Fibroblast of pulmonary artery (primary cell): ENCODE measurements around the gene AKR7A2.
"Not testable (repeated sequence)": the region's sequence is repeated elsewhere in the genome, so short reads cannot be mapped to it uniquely, and the experiment has no call there.

Experiments
- DNase-seq: peaks from one replicate; pipeline ENCODE4 v3.0.0-alpha.2; 2010; ENCODE audit warnings: low read depth
- H3K4me3 ChIP-seq: replicated peaks from 2 replicates; pipeline ENCODE4 v1.5.1; 2011; ENCODE audit warnings: low read depth, mild to moderate bottlenecking, control low read depth, low read length, moderate library complexity
- TF ChIP-seq, protein P1 (sequence below): IDR thresholded peaks from 2 replicates; pipeline ENCODE4 v1.5.1; 2011; ENCODE audit warnings: mild to moderate bottlenecking, control low read depth, low read length, inconsistent platforms; ENCODE audit errors: missing control alignments

Gene AKR7A2

DNA sequence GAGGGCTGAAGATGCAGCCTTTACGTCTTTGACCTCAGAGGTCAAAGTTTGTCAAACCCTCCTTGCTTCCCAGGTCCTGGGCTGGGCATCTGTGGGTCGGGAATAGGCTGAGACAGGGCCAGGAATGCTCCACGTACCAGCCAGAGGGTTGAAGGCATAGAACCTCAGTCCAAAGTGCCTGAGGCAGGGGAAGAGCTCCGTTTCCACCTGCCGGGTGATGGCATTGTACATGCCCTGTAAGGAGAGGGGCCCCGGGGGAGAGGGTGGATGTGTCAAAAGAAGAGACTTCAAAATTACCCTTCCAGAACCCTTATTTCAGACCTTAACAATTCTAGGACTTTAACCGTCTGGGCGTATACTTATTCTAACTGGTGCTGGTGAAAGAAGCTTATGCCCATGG is 27.1 kb downstream of the AKR7A2 start:
- TF ChIP-seq, protein P1, sequence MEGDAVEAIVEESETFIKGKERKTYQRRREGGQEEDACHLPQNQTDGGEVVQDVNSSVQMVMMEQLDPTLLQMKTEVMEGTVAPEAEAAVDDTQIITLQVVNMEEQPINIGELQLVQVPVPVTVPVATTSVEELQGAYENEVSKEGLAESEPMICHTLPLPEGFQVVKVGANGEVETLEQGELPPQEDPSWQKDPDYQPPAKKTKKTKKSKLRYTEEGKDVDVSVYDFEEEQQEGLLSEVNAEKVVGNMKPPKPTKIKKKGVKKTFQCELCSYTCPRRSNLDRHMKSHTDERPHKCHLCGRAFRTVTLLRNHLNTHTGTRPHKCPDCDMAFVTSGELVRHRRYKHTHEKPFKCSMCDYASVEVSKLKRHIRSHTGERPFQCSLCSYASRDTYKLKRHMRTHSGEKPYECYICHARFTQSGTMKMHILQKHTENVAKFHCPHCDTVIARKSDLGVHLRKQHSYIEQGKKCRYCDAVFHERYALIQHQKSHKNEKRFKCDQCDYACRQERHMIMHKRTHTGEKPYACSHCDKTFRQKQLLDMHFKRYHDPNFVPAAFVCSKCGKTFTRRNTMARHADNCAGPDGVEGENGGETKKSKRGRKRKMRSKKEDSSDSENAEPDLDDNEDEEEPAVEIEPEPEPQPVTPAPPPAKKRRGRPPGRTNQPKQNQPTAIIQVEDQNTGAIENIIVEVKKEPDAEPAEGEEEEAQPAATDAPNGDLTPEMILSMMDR, result no peak
- no peak overlapping the region for H3K4me3 ChIP-seq
- DNase-seq, result no peak

DNA sequence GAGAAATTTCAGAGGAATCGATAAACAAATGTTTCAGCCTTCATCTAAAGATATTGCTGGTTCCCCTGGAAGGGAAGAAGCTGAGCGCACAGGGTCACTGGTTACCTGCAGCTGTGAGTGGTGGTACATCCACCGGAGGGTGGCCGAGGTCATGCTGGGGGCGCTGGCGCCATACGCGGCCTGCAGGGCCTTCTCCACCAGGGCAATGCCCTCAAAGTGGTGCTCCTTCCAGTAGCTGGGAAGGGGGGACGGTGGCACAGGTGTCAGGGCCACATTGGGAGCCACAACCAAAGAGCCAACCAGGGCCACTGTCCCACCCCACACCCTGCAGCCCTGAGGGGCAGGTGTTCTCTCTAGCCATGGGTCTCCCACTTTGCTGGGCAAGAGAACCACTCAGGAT is 28.1 kb downstream of the AKR7A2 start:
- no peak overlapping the region for H3K4me3 ChIP-seq
- TF ChIP-seq, protein P1, result no peak
- DNase-seq, result no peak

DNA sequence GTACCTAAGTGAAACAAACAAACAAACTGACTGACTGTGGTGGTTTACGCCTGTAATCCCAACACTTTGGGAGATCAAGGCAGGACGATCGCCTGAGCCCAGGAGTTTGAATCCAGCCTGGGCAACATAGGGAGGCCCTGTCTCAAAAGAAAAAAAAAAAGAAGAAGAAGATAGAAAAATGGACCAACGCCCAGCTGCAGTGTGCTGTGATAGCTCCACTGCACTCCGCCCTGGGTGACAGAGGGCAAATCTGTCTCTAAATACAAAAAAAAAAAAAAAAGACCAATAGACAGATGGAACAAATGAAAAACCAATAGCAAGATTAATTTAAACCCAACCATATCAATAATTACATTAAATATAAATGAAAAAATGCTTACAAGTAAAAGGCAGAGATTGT is 37.3 kb downstream of the AKR7A2 start:
- TF ChIP-seq, protein P1, result no peak
- no peak for DNase-seq

DNA sequence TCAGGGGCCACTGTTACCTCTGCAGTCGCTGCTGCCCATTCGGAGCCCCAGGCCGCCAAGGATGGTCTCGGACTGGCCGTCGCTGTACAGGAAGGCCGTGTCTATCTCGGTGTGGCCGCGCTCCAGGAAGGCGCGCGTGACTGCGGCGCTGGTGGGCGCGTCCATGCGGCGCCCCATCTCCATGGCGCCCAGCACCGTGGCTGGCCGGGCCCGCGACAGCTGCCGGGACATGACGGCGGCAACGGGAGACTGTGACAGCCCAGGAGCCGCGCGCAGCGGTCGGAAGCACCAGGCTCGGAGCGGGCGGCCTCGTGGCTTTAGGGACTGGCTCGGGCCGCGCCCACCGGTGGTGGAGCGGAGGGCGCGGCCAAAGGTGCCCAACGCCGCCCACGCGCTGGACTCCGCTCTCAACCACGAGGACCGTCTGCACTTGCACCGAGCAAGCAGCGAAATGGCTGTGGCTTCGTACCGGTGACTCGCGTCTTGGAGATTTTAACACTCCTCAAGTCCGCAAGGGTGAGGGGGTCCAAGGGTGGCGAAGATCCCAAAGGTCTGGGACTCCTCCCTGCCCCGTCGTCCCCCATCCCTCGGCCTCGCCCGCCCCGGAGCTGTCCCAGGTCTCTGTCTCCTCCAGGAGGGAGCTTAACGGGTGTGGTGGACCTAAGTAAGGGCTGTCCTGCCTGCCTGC is 38.0 kb downstream of the AKR7A2 start:
- peak; percentile 10 for DNase-seq
- H3K4me3 ChIP-seq, result peak overlapping the region; percentile 12

More for the DNA sequence above, 37.3 kb downstream of the AKR7A2 start:
- no peak overlapping the region for H3K4me3 ChIP-seq

DNA sequence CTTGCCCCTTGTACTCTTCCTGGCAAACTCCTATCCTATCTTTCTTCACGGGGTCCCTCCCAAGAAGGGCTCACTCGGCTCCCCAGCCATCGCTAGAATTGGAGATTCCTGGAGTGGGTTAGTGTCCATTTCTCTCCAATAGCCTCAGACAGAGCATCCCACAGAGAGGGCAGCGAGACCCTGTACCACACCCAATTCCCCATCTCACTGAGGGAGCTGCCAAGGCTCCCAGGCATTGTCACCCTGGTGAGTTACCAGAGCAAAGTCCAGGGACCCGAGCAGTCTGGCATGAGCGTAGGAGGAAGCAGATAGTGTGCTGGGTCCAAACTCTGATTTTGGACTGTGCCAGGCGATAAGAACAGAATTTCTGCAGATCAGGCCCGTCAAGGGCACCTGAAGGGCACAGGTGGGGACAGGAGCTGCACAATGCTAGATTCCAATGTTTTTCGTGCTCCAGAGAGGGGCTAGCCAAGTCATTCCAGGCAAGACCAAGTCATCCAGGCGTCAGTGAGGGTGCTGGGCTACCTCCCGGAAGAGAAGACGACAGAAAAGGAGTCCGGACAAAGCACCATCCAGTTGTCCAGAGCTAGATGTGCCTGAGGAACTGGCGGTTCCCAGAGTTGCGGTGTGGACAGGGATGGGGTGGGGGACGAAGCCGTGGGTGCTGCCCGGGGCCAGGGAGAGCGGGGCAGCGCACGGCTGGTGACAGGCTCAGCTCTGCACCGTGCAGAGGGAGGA is 38.7 kb downstream of the AKR7A2 start:
- TF ChIP-seq, protein P1, result no peak
- no peak overlapping the region for H3K4me3 ChIP-seq
- no peak for DNase-seq

DNA sequence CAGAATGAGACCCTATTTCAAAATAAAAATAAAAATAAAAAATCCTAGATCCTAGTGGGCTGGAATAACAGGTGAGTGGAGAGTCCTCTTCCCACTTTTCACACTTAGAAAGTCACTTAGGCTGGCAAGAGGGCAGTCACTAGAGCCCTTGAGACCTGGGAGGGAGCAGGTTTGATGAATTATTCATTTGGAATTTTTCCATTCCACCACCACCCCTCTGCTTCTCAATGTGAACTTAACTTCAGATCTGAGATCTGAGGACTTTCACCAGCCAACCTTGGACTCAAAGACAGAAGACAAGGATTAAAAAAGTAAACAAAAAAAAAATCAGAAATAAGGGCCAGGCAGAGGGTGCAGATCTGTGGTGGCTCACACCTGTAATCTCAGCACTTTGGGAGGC is 39.9 kb downstream of the AKR7A2 start:
- no peak for DNase-seq
- no peak overlapping the region for H3K4me3 ChIP-seq
- TF ChIP-seq, protein P1, result no peak

DNA sequence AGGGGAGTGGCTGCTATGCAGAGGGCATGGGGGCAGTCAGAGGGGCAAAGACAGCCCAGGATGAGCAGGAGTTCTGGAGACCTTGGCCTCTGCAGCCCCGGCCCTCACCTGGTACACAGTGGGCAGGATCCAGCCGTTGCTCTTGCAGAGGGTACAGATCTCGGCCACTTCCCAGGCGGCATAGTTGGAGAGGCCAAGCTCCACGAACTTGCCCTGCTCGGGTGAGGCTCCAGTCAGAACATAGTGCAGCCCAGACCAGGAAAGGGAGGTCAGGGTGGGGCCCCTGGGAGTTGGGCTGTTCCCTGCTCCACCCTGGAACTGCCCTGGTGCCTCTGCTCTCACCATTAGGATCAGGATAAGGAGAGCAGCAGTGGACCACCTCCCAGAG is 41.6 kb downstream of the AKR7A2 start:
- H3K4me3 ChIP-seq, DNase-seq: not testable (repeated sequence)
